HEK293 (cell line): ENCODE measurements around the gene CCDC92.

Experiments
- CTCF ChIP-seq: fragments of 450-650 bp; formaldehyde crosslinking; IDR thresholded peaks from 2 replicates; pipeline ENCODE4 v1.5.1; 2016; ENCODE audit warnings: missing biosample characterization, missing genetic modification characterization
- GLI2 ChIP-seq: fragments of 450-650 bp; formaldehyde crosslinking; IDR thresholded peaks from 2 replicates; pipeline ENCODE4; 2017; ENCODE audit warnings: missing biosample characterization, missing genetic modification characterization, low read depth, borderline replicate concordance
- HOXD13 ChIP-seq: sonication (generic); formaldehyde crosslinking; IDR thresholded peaks from 2 replicates; pipeline ENCODE4 v1.8.0; 2022; ENCODE audit warnings: missing genetic modification reagents, borderline replicate concordance
- TSHZ1 ChIP-seq: fragments of 450-650 bp; formaldehyde crosslinking; IDR thresholded peaks from 2 replicates; pipeline ENCODE4 v1.5.1; 2016; ENCODE audit warnings: missing biosample characterization, missing genetic modification characterization, borderline replicate concordance
- YY2 ChIP-seq: fragments of 450-650 bp; formaldehyde crosslinking; IDR thresholded peaks from 2 replicates; pipeline ENCODE4 v1.5.1; 2016; ENCODE audit warnings: missing biosample characterization, missing genetic modification characterization
- ZBTB21 ChIP-seq: fragments of 450-650 bp; formaldehyde crosslinking; IDR thresholded peaks from 2 replicates; pipeline ENCODE4 v1.5.1; 2017; ENCODE audit warnings: missing biosample characterization, missing genetic modification characterization
- ZNF394 ChIP-seq: fragments of 450-650 bp; formaldehyde crosslinking; IDR thresholded peaks from 2 replicates; pipeline ENCODE4 v1.5.1; 2016; ENCODE audit warnings: missing biosample characterization, missing genetic modification characterization, mild to moderate bottlenecking, moderate library complexity, borderline replicate concordance
- ZNF677 ChIP-seq: fragments of 450-650 bp; IDR thresholded peaks from 2 replicates; pipeline ENCODE4 v1.5.0; 2018; ENCODE audit warnings: missing biosample characterization, mild to moderate bottlenecking, missing genetic modification characterization, moderate library complexity

GRCh38 chr12:123942911-123943648 is 29.6 kb downstream of the CCDC92 start:
- TF ChIP-seq CTCF (tag by site-specific recombination): no peak
- no peak for TF ChIP-seq YY2 (tag by site-specific recombination)
- no peak for TF ChIP-seq GLI2 (tag by site-specific recombination)
- TF ChIP-seq ZNF677: no peak
- TF ChIP-seq ZNF394 (tag by site-specific recombination): no peak
- TF ChIP-seq HOXD13 (CRISPR knock-in tag): no peak
- no peak for TF ChIP-seq TSHZ1 (tag by site-specific recombination)
- TF ChIP-seq ZBTB21: no peak
